OCI-LY3 (cell line): ENCODE results near the gene FCER2.

Source experiments
- H2AFZ ChIP-seq: fragments of 200-600, 300-600 bp; shearing (Covaris generic); 2 replicates; pipeline ENCODE4 v1.6.0; 2014; ENCODE audit warnings: antibody characterized with exemption, low read depth, low read length
- H3K27ac ChIP-seq: fragments of 200-600, 300-600 bp; sonication (generic); 2 replicates; pipeline ENCODE4 v1.5.1; 2014; ENCODE audit warnings: mild to moderate bottlenecking, low read length, moderate library complexity, mixed read lengths
- H3K27me3 ChIP-seq: fragments of 200-600, 300-600 bp; sonication (generic); 2 replicates; pipeline ENCODE4 v1.6.1; 2014; ENCODE audit warnings: low read depth, low read length, mixed read lengths
- H3K36me3 ChIP-seq: fragments of 200-600, 300-600 bp; sonication (generic); replicated peaks from 2 replicates; pipeline ENCODE3; 2014; ENCODE audit warnings: low read depth, low read length, mixed read lengths
- H3K4me1 ChIP-seq: fragments of 300-600, 200-600 bp; sonication (generic); 2 replicates; pipeline ENCODE4 v1.6.1; 2014; ENCODE audit warnings: low read length, mixed read lengths
- H3K4me2 ChIP-seq: fragments of 200-600, 300-600 bp; sonication (generic); 2 replicates; pipeline ENCODE4 v1.6.1; 2014; ENCODE audit warnings: low read length, mixed read lengths
- H3K4me3 ChIP-seq: fragments of 300-600, 200-600 bp; sonication (generic); 2 replicates; pipeline ENCODE4 v1.5.1; 2014; ENCODE audit warnings: antibody characterized with exemption, mild to moderate bottlenecking, low read length, moderate library complexity
- H3K79me2 ChIP-seq: fragments of 300-600, 200-600 bp; shearing (Covaris generic); 2 replicates; pipeline ENCODE4 v1.6.1; 2014; ENCODE audit warnings: mild to moderate bottlenecking, low read length, mixed read lengths
- H3K9ac ChIP-seq: fragments of 300-600, 200-600 bp; shearing (Covaris generic); 2 replicates; pipeline ENCODE4 v1.6.0; 2014; ENCODE audit warnings: mild to moderate bottlenecking, low read length, moderate library complexity
- H3K9me3 ChIP-seq: fragments of 200-600, 300-600 bp; shearing (Covaris generic); 2 replicates; pipeline ENCODE4 v1.6.1; 2014; ENCODE audit warnings: low read length, mixed read lengths; ENCODE audit not compliant: insufficient read depth
- H4K20me1 ChIP-seq: fragments of 200-600, 300-600 bp; sonication (generic); 2 replicates; pipeline ENCODE4 v1.6.1; 2016; ENCODE audit warnings: low read length, mixed read lengths; ENCODE audit not compliant: insufficient read depth
- CTCF ChIP-seq: fragments of 200-600, 300-600 bp; sonication (generic); IDR thresholded peaks from 2 replicates; pipeline ENCODE4 v1.5.1; 2014; ENCODE audit warnings: antibody characterized with exemption, low read length, low read depth
- EZH2phosphoT487 ChIP-seq: fragments of 200-600 bp; shearing (Covaris generic); IDR thresholded peaks from 2 replicates; pipeline ENCODE4 v1.6.1; 2018; ENCODE audit warnings: antibody characterized with exemption, mixed run types, low read depth

FCER2 gene

GRCh38 chr19:7710616-7711015 lies 8.7 kb upstream of the FCER2 start:
- Histone ChIP-seq H3K27ac (no peak overlapping the region), H3K9ac (no peak overlapping the region), H3K27me3 (peaks cover 50% of the 10 kb centered on the region), H4K20me1 (no peaks in the 10 kb centered on the region; the same call in 1 of the 2 replicates), H3K4me1 (peaks cover 18% of the 10 kb centered on the region), H2AFZ (no peak overlapping the region), H3K36me3 (no peaks in the 10 kb centered on the region), H3K79me2 (no peaks in the 10 kb centered on the region), H3K9me3 (no peaks in the 10 kb centered on the region), H3K4me3 (no peak overlapping the region), H3K4me2 (no peak overlapping the region)
- TF ChIP-seq CTCF (no peak), EZH2phosphoT487 (no peak)

GRCh38 chr19:7709932-7710460 lies 8.1 kb upstream of the FCER2 start:
- no peak overlapping the region for H3K9ac ChIP-seq
- no peaks in the 10 kb centered on the region; the same call in 1 of the 2 replicates for H4K20me1 ChIP-seq
- H3K27ac ChIP-seq: no peak overlapping the region
- H2AFZ ChIP-seq: no peak overlapping the region
- H3K36me3 ChIP-seq: no peaks in the 10 kb centered on the region
- H3K4me3 ChIP-seq: no peak overlapping the region
- peaks cover 52% of the 10 kb centered on the region for H3K27me3 ChIP-seq
- TF ChIP-seq CTCF (no peak), EZH2phosphoT487 (no peak)
- H3K79me2 ChIP-seq: no peaks in the 10 kb centered on the region
- peaks cover 24% of the 10 kb centered on the region for H3K4me1 ChIP-seq
- H3K9me3 ChIP-seq: no peaks in the 10 kb centered on the region
- H3K4me2 ChIP-seq: no peak overlapping the region

- no peak overlapping the region for H3K9ac ChIP-seq
Measured at GRCh38 chr19:7706955-7707456, 5.1 kb upstream of the FCER2 start.

GRCh38 chr19:7706188-7706954 lies 4.4 kb upstream of the FCER2 start:
- Histone ChIP-seq H3K4me2 (peak overlapping the region; percentile 94), H3K9me3 (no peaks in the 10 kb centered on the region), H3K79me2 (no peaks in the 10 kb centered on the region), H3K4me3 (peak overlapping the region; percentile 67), H3K9ac (peak overlapping the region; percentile 43; the same call in 1 of the 2 replicates), H3K36me3 (no peaks in the 10 kb centered on the region), H3K4me1 (peaks cover 52% of the 10 kb centered on the region), H3K27me3 (peaks cover 70% of the 10 kb centered on the region), H2AFZ (no peak overlapping the region; the same call in 1 of the 2 replicates), H4K20me1 (no peaks in the 10 kb centered on the region; the same call in 1 of the 2 replicates), H3K27ac (peak overlapping the region; percentile 43; the same call in 1 of the 2 replicates)
- TF ChIP-seq EZH2phosphoT487: no peak
- TF ChIP-seq CTCF: no peak

More at GRCh38 chr19:7706955-7707456, 5.1 kb upstream of the FCER2 start:
- H3K4me1 ChIP-seq: peaks cover 46% of the 10 kb centered on the region
- H2AFZ ChIP-seq: no peak overlapping the region
- no peak for TF ChIP-seq EZH2phosphoT487
- no peak overlapping the region for H3K4me3 ChIP-seq
- H3K27ac ChIP-seq: no peak overlapping the region
- no peaks in the 10 kb centered on the region for H3K79me2 ChIP-seq
- no peaks in the 10 kb centered on the region; the same call in 1 of the 2 replicates for H4K20me1 ChIP-seq
- peaks cover 69% of the 10 kb centered on the region for H3K27me3 ChIP-seq
- no peaks in the 10 kb centered on the region for H3K36me3 ChIP-seq
- H3K4me2 ChIP-seq: no peak overlapping the region
- no peaks in the 10 kb centered on the region for H3K9me3 ChIP-seq
